HL-60 (cell line): ENCODE data around the gene OR2H2.

Source experiments
- GABPA ChIP-seq: IDR thresholded peaks from 2 replicates; pipeline ENCODE4 v1.6.1; 2012; ENCODE audit warnings: low read depth
- POLR2AphosphoS5 ChIP-seq: IDR thresholded peaks from 2 replicates; pipeline ENCODE4 v1.6.1; 2012; ENCODE audit warnings: low read depth
- TF ChIP-seq, protein P1 (sequence below): IDR thresholded peaks from one replicate; pipeline ENCODE4 v1.5.1; 2011; ENCODE audit warnings: low read length, control low read depth, inconsistent platforms; ENCODE audit not compliant: insufficient read depth

DNA sequence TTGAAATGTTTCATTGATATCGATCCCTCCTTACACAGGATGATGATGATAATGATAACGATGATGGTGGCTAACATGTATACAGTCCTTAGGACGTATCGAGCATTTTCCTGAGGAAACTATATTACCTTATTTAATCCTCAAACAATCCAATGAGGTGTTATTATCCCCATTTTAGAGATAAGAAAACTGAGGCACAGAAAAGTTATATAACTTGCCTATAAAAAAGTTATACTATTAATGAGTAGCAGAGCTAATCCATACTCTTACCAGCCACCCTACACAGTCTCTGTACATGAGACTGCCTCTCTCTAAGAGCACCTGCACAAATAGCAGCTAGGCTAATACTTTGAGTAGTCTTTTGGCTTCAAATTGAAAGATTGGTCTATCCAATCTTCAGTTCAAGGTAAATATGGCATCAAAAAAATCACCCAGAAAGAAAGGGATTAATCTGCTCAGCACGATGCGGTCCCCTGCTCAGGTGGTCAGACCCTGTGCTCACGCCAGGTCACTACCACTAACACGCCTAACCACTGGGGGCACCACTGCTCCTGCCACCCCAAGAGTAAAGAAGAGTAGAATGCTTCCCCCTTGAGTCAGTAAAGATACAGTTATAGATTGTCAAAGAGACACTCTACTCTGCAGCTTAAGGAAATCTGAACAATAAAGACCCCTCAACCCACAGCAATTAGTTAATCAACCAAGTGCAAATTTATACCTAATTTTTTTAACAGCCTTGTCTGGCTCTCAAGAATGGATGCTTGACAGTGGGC lies 33.0 kb downstream of the OR2H2 start:
- TF ChIP-seq GABPA: no peak
- TF ChIP-seq, protein P1, sequence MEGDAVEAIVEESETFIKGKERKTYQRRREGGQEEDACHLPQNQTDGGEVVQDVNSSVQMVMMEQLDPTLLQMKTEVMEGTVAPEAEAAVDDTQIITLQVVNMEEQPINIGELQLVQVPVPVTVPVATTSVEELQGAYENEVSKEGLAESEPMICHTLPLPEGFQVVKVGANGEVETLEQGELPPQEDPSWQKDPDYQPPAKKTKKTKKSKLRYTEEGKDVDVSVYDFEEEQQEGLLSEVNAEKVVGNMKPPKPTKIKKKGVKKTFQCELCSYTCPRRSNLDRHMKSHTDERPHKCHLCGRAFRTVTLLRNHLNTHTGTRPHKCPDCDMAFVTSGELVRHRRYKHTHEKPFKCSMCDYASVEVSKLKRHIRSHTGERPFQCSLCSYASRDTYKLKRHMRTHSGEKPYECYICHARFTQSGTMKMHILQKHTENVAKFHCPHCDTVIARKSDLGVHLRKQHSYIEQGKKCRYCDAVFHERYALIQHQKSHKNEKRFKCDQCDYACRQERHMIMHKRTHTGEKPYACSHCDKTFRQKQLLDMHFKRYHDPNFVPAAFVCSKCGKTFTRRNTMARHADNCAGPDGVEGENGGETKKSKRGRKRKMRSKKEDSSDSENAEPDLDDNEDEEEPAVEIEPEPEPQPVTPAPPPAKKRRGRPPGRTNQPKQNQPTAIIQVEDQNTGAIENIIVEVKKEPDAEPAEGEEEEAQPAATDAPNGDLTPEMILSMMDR: no peak
- TF ChIP-seq POLR2AphosphoS5: no peak
